Dermis microvascular lymphatic vessel endothelial cell (primary cell): ENCODE results near the gene FZR1. TPM values are rescaled to one million over a fixed set of nuclear protein-coding genes. Genes with fewer than 3 reads are reported as not detected.

Source experiments
- DNase-seq, 2 donors: peaks; one replicate each; pipeline versions ENCODE4 v3.0.0 to v3.0.0-alpha.2; 2010; ENCODE audit warnings: low read depth in 2 of 2
- total RNA-seq: library from RNA; depleted of rRNA; stranded (reverse); fragments of >200 nt; gene quantifications from 2 replicates; pipeline ENCODE4 v1.2.1, GENCODE V29; 2014

Gene FZR1
- total RNA-seq, result 28.4 and 29.8 TPM in 2 replicates

DNA sequence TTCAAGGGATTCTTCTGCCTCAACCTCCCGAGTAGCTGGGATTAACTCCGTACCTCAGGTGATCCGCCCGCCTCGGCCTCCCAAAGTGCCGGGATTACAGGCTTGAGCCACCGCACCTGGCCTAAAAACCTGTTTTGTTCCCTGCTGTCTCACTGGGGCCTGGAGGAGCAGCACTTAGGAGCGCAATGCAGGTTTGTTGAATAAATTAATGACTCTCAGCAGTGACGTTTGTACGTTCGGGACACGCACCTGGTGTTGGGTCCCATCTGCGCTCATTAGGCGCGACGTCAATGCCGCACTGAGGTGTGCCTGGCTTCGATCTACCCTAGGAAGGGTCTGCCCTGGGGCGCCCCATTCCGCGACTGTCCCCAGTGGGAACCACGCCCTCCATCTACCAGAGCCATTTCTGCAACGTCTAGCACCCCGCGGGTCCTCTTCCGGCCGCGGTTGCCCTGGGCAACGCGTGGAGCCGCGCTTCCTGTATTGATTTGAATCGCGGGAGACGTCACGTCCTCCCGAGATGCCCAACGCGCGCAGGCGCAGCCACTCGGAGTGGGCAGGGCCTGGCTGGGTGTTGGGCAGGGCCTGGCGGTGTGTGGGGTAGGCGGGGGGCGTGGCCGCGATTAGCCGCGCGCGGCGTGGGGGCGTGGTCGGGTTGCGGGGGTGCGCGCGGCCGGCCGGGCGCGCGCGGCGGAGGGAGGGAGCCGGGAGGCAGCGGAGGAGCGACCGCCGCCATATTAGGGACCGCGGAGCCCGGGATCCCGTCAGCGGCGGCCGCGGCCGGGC is at the start of gene FZR1:
Gene FZR1, plus strand, starts transcription at position 714 of the 786 bp plus-strand sequence. CDS start 16,679 bp downstream, outside the sequence.
- peak; percentile 96 to 98 for DNase-seq

DNA sequence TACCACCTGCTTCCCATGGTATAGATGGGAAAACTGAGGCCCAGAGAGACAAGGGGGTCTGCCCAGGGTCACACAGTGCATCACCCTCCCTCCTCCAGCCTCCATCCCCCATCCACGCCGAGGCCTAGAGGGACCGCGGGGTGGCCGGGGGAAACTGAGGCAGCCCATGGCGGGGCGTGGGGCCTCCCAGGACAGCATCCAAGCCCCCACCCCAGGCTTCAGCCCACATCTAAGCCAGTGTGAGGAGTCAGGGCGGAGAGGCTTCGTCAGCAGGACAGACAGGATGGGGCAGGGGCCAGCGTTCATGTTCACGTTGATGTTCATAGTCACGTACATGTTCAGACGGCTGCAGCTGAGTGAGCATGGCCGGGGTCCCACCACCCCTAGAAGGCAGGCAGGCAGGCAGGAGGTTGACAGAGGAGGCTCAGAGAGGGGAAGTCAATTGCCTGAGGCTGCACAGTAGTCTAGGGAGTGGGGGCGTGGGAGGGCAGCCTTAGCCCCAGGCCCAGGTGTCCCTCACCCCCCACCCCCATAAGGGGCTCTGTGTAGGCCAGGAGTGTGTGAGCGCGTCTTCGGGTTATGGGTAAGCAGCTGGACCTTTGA is 49.1 kb upstream of the FZR1 start:
- no peak for DNase-seq

DNA sequence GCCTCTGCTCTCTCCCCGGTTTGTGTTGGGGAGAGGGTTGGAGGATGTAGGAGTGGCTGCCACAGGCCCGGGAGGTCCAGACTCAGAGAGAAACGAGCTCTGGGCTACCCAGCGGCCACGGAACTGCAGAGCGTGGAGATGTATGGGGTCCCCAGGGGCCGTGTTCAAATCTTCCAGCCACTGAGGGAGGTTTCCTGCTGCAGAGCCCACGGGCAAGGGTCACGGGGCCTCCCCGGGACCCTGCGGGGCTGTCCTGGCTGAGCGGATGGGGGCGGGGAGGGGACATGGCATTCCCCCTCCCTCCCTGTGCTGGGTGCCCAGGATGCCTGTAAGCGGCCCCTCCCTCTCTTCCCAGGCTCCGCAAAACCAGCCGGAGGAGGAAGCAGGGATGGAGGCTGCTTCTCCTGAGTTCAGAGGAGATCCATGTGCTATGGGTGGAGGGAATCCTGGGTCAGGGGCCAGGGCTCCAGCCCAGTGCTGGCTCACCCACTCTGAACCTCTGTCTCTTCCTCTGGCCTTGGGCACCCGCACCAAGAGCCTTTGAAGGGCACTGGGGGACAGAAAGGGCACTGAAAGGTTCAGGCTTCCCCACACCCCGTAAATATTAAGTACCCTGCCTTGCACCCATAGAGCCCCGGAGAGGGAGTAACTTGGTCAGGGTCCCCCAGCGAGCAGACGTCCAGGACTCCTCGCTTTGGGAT is 48.4 kb upstream of the FZR1 start:
- DNase-seq, result no peak

DNA sequence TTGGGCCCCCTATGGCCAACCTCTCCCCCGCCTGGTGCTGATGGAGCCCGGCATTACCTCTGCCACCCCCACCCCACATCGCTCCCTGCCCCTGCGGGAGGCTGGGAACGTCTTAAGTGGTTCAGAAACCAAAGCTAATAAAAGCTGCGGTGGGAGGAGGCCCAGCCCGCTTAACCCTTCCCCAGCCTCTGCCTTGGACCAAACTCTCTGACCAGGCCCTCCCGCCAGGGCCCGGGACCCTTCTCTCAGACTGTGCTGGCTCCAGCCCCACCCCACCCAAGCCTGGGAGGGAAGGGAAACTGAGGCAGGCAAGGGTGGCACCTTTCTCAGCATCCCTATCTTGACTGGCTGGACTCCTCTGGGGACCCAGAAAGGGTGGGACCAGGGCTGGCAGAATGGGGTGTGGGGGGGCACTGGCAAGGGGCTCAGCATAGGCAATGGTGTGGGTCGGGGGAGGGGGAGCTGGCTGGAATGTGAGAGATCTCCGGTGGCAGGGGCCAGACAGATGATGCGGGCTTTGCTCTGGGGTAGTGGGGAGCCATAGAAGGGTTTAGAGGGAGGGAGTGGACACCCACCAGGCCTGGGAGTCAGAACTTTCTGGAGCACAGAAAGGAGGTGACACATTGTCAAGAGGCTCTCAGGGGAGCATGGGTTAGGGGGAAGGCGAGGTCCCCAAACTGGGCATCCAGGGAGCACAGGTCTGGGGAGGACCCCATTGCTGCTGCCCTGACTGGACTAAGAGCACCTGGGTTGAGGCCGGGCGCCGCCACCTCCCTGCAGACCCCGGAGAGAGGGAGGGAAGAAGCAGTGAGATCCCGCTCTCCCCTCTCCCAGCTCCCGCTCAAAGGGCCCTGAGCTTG is 47.7 kb upstream of the FZR1 start:
- no peak for DNase-seq

DNA sequence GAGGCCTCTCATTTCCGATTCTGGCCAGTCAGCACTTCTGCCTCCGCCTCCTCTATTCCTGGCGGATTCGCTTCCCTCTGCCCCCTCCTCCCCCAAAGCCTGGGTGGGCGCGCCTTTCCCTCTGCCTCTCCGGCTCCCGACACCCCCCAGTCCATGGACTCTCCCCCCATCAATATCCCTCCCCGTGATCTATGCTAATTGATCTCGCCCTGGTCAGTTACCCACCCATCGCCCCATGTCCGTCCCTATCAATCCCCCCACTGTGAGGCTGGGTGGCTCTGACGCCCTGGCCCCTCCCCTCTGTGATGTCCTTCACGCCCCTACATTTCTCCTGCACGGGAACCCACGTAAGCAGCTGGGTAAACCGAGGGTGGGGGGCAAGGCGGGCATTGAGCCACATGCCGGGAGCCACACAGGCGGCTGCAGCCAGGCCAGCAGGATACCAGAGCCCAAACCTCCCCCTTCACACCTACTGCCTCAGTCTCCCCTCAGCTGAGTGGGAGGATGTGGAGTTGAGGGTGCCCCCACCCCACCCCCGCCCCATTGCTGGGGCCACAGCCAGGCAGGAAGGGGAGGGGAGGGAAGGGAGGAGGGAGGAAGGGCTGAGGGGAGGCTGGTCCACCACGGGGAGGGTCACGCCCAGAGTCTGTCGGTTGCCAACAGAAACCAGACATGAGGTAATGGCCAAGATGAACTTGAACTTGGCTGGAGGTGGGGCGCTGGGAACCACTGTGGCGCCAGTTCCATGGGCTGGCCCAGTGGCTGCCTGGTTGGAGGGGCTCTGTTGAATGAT is 46.8 kb upstream of the FZR1 start:
- peak; percentile 80 to 96 for DNase-seq

DNA sequence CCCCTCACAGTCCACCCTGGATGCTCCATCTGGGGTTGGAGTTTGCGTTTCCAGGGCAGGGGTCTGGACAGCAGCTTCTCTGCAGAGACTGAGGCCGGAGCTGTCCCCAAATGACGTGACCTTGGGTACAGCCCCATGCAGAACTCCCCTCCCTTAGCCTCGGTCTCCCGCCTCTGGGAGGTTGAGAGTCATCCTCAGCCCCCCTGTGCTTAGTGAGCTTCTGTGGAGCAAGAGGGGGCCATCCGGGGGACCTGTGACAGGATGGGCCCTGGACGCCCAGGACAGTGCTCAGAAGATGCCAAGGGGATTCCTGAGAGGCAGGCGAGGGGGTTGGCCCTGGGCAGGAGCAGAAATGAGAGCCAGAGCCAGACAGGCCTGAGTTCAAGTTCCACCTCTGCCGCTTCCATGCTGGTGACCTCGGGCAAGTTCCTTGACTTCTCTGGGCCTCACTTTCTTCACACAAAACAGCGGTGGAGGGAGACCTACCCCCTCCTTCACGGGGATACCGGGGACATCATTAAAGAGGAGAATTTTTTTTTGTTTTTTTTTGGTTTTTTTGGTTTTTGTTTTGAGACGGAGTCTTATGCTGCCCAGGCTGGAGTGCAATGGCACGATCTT is 46.0 kb upstream of the FZR1 start:
- peak in 1 of 2 donors; percentile 15 for DNase-seq

DNA sequence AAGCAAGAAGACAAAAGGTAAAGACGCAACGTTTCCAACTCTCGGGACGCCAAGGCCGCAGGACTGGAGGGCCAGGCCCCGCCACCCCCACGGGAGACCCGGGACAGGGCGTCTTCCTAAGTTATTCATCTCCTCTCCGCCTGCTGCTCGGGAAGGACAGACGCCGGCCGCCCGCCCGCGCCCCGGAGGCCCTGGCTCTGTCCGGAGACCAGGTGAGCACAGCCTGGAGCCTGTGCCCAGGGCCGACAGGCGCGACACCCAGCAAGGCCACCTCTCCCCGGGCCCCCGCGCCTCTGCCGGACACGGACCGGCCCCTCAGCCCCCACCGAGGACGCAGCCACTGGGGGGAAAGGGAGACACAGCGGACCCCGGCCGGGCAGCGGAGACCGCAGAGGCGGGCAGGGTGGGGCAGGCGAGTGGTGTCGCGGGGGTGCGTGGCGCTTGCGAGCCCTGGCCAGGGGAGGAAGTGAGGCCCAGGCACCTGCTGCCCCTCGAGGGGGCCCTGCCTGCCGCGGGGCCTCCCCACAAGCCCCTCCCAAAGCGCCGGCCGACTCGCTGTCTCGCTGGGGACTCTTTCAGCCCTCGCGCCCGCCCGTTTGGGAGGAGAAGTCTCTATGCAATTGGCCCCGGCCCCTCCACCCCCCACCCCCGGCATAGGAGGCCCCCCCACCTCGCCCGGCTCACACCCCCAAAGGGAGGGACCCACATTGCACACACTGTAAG is 43.0 kb upstream of the FZR1 start:
- no peak for DNase-seq

DNA sequence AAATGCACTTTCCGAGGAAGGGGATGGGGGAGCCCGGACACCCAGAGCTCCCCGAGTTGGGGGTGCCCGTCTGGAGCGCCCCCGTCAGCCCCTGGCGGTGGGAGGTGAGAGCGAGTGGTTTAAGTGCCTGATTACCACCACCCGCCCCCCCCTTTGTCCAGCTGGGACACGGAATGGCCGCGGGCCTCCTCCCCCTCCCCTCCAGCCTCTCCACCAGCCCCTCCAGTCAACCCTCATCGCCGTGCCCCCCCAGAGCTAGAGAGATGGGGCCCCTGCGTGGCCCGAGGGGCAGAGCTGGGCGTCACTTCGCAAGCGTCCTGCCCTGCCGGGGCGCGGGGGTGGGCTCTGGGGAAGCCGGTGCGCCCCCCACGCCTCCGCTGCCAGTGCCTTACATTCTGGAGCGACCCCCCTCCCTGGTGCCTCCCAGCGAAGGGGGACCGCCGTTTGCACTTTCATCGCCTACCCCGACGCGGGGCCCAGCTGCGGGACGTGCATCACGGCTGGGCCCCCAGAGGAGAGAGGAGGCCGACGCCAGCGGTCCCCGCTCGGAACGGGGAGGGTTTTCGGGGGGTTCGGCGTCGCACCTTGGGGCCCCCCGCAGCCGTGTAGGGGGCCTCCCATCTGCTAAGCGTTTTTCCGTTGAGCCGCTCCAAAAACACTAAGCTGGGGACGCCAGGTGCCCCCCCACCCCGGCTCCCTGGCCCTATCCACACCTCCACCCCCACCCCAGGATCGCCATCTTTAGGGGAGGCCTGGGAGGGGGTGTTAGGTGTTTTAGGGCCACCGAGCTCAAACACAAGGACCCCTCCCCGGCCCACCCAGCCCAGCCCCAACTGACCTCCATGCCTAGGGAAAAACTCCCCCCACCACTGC is 42.2 kb upstream of the FZR1 start:
- DNase-seq, result no peak

DNA sequence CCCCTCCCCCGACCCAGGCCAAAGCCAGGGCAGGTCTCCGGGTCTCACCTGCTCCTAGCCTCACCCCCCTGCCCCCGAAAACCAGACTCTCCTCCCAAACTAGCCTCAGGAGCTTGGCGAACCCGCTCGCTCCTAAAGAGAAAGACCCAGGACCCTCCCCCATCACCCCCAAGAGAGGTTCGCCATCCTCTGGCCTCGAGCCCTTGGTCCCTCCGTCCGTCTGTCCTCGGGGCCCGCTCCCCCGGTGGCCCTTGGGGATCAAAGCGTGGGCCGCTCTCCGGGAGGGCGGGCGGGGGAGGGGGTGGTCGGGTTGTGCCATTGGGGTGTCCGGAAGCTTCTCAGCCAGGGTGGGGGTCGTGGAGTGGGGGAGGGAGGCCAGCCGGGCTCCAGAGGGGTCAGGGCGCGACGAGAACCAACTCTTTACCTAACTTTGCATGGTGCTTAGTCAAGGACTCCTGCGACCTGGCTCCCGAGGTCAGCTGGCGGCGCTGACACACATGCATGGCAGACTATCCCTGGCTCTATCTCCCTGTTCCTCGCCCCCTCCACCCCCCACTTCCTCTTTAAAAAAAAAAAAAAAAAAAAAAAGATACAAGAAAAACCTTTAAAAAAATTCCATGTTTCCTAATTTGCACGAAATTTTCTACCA is 41.4 kb upstream of the FZR1 start:
- no peak for DNase-seq

DNA sequence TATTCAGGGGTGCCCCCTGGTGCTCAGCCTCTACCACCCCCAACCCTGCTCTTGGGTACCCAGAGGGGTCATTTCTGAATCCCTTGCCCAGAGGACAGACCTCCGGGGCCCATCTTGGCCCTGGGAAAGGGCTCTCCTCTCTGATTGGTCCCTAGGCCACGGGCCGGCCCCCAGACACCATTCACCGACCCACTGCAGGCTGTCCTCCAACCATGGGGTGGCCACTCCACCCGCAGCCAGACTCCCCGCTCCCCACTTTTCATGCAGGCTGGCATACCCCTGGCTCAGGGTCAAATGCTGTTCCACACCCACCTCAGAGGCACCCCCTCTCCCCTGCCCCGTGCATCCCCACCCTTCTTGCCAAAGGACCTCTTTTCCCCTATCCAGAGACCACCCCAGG is 40.6 kb upstream of the FZR1 start:
- no peak for DNase-seq

DNA sequence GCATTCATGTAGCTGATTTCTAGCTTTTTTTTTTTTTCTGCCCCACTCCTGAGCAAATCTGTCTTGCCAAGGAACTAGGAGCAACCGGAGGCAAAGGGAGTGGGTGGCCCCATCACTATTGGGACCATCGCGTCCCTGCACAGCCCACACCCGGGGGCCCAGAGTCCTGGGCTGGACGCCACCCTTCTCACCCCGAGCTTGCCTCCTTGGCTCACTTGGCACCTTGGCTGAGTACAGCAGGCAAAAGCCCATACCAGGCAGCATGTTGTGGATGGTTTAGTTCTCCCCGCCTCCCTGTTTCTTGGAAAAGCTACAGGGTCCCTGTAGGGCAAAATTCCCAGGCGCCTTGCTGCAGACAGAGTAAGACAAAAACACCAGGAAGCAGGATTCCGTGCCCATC is 39.5 kb upstream of the FZR1 start:
- DNase-seq, result no peak

DNA sequence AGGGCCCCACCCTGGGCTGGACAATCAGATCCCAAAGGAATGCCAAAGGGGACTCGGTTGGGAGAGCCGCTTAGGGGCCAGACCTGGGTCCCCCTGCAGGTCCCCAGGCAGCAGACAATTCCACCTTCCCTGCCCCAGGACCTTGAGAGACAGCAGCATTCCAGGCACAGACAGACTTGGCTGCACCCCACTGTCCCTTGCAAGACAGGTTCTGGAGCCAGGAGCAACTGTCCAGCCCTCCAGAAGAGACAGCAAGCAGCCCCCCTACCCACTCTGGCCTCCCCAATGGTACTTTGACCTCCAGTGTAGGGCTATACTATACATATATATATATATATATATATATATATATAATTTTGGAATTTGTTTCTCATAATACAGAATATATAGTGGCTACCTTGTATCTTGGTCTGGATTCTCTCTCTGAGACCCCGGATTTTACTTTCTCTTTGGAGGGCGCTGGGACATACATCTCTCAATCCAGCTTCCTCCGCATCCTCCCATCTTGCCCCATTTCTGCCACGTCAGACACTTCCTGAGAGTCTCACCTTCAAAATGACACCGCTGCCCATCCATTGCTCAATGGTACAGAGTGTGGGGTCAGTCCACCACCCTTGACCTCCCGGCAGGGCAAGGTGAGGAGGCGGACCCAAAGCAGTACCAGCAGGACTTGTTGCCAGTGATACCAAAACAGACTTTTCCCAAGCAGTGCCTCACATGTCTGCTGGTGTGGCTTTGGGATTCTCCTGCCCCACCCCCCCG is 38.5 kb upstream of the FZR1 start:
- DNase-seq, result no peak

DNA sequence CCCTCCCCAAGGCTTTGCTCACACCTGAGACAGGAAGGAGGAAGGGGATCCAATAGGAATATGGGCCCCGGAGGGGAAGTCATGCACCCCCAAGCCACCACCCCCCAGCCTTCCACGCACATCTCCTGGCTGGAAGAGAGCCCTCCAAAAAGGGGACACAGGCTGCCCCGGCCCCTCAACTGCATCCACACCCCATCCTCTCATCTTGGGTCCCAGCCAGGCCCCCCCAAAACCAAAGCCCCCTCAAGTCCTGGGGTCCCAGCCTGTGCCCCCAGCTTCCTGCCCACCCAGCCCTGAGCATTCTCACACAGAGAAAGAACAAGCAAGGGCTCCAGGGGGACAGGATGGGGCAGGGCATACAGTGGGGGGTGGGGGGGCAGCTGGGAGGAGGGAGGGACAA is 37.9 kb upstream of the FZR1 start:
- DNase-seq, result no peak

DNA sequence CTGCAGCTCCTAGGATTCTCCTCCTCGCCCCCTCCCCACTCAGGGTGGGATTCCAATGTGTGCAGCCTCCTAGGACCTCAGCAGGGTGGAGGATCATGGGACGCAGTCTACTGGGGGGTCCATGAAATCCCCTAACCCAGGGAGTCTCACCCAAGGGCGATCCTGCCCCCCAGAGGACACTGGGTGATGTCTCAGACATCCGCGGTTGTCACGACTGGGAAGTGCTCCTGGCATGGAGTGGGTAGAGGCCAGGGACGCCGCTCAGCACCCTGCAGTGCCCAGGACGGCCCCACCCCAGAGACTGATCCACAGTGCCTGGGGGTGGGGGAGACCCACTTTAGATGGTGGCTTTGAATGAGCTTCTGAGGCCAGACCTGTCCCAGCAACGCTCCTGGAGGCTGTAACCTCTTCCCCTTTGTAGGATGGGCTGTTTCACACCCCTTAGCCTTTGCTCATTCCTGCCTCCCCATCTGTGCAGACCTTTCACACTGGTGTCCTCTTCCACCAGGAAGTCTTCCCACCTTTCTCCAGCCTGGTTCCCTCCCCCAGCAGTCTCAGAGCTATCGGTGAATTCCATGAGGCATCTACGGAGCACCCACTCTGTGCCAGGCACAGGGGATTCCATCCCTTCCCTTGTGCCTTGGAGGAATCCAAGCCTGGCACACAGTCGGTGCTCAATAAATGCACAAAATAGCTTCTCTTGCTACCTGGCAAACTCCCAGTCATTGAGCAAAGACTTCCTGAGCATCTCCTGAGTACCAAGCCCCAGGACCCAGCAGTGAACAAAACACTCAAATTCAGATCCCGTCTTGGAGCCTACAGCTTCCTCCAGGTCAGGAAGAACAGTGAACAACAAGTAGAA is 36.2 kb upstream of the FZR1 start:
- no peak for DNase-seq

DNA sequence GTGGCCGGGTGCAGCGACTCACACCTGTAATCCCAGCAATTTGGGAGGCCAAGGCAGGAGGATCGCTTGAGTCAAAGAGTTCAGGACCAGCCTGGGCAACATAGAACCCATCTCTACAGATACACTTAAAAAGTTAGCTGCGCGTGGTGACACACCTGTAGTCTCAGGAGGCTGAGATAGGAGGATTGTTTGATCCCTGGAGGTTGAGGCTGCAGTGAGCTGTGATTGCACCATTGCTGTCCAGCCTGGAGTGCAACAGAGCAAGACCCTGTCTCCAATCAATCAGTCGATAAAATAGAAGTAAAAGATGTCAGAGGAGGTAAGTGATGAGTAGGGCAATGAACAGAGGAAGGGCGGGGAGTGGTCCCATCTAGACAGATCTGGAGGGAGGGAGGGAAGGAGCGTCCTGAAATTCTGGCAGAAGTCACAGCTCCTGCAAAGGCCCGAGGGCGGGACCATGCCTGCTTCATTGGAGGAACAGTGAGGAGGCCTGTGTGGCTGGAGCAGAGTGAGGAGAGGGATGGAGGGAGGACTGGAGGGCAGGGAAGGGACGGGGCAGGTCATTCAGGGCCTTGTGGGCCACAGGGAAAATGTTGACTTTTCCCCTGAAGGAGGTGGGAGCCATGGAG is 35.5 kb upstream of the FZR1 start:
- no peak for DNase-seq
